Astrocyte (in vitro differentiated cells and primary cell): ENCODE measurements around the gene NMNAT3.

Source experiments
- CTCF ChIP-seq: IDR thresholded peaks from 2 replicates; pipeline ENCODE4 v1.5.1; 2011; ENCODE audit warnings: low read depth, mild to moderate bottlenecking, inconsistent platforms, low read length, moderate library complexity; ENCODE audit not compliant: insufficient read depth
- EZH2 ChIP-seq: IDR thresholded peaks from 2 replicates; pipeline ENCODE4 v1.6.1; 2012; ENCODE audit warnings: mild to moderate bottlenecking, low read length, inconsistent platforms; ENCODE audit not compliant: insufficient read depth

- no peak for TF ChIP-seq CTCF
- TF ChIP-seq EZH2: no peak
Measured at GRCh38 chr3:139527265-139527664, 150.5 kb downstream of the NMNAT3 start.
